ENCODE data around the gene PDE11A.

DNA sequence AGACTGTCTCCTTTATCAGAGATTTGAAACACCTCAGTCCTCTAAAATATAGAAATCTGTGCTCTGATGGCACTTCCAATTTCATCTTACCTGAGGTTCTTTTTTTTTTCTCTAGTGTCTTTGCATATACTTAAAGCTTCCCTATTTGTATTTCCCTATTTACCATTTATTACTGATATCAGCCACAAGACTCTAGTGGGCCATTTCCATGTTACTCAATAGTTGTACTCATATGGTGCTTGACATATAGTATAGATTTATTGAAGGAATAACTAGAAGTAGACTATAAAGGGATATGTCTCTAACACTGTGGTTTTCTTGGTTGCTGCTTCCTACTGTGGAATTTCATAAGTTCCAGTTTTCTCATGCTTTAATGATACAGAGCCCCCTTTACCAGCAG is 42.7 kb upstream of the PDE11A start:
- TF ChIP-seq, protein P1, sequence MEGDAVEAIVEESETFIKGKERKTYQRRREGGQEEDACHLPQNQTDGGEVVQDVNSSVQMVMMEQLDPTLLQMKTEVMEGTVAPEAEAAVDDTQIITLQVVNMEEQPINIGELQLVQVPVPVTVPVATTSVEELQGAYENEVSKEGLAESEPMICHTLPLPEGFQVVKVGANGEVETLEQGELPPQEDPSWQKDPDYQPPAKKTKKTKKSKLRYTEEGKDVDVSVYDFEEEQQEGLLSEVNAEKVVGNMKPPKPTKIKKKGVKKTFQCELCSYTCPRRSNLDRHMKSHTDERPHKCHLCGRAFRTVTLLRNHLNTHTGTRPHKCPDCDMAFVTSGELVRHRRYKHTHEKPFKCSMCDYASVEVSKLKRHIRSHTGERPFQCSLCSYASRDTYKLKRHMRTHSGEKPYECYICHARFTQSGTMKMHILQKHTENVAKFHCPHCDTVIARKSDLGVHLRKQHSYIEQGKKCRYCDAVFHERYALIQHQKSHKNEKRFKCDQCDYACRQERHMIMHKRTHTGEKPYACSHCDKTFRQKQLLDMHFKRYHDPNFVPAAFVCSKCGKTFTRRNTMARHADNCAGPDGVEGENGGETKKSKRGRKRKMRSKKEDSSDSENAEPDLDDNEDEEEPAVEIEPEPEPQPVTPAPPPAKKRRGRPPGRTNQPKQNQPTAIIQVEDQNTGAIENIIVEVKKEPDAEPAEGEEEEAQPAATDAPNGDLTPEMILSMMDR (IDR thresholded peaks at IDR 0.05): no peak
- TF ChIP-seq POLR2A (IDR thresholded peaks at IDR 0.05): no peak

All from uterus (tissue), 2 donors.